GM19395 (cell line): ENCODE data around the gene LRIG2.
"Not testable (repeated sequence)": the region's sequence is repeated elsewhere in the genome, so short reads cannot be mapped to it uniquely, and the experiment has no call there.

Experiments
- ATAC-seq: cut with Tn5 transposase; IDR thresholded peaks from one replicate; pipeline ENCODE4 v1.9.1; 2021; ENCODE audit warnings: mild to moderate bottlenecking, moderate library complexity; ENCODE audit not compliant: unreplicated experiment

LRIG2 gene

DNA sequence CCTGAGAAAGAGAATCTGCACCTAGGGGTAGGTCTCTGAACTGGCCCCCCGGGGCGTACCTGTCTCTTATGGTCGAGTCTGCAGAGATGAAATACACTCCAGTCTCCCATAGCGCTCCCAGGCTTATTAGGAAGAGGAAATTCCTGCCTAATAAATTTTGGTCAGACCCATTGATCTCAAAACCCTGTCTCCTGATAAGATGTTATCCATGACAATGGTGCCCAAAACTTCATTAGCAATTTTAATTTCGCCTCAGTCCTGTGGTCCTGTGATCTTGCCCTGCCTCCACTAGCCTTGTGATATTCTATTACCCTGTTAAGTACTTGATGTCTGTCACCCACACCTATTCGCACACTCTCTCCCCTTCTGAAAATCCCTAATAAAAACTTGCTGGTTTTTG is 85.7 kb downstream of the LRIG2 start:
- not testable (repeated sequence) for ATAC-seq

DNA sequence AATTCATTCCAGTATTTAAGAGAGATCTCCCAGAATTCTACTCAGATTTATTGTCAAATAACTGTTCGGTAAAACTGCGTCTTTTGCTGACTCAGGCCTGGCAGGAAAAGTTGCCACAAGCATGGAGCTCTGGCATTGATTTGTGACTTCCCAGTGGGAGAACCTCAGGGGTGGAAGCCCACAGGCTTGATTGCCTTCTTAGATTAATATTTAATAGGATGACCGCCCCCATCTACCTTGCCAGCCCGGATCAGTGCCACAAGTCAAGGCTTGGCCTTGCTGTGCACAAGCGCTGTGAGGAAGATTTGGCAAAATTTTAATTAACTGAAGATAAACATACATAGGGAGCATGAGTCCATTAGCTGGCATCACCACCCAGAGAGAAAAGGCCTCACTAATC is 93.5 kb downstream of the LRIG2 start:
- no peak for ATAC-seq

DNA sequence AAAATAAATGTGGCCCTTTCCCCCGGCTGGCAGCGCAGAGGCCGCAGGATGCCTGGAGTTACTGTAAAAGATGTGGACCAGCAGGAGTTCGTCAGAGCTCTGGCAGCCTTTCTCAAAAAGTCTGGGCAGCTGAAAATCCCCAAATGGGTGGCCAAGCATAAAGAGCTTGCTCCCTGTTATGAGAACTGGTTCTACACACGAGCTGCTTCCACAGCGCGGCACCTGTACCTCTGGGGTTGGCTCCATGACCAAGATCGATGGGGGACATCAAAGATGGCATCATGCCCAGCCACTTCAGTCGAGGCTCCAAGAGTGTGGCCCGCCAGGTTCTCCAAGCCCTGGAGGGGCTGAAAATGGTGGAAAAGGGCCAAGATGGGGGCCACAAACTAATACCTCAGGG is 95.9 kb downstream of the LRIG2 start:
- no peak for ATAC-seq

DNA sequence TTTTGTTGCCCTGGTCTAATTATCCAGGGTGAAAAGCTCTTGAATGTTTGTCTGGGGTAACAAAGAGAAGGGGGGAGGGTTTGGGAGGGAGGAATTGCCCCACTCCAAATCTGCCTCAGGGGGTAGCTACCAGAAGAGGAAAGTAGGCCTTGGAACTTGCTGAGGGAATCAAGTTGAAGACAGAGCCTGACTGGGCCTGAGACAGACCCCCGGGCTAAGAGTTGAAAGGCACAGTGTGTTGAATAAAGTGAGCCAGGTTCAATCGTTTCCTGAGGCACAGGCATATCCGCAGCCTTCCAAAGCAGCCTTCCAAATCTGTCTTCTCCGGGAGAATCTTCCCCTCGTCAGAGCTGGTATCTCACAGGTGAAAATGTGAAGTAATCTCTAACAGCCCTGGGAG is 96.6 kb downstream of the LRIG2 start:
- ATAC-seq, result no peak

DNA sequence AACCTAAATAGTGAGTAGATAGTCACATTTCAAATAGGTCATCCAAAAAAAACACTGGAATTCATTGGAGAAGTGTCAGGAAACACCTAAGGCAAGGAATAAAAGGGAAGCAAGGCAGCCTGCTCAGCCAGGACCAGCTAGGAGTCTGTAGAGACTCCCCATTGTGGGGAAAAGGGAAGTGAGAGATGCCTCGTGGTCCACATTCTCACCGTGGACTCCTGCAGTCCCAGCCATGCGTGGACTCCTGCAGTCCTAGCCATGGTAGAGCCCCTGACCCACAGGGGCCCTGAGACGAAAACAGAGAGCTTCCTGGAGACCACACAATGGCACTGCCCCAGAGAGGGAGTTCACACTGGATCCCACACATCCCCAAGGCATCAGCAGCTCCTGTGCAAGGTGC is 97.5 kb downstream of the LRIG2 start:
- ATAC-seq, result no peak

DNA sequence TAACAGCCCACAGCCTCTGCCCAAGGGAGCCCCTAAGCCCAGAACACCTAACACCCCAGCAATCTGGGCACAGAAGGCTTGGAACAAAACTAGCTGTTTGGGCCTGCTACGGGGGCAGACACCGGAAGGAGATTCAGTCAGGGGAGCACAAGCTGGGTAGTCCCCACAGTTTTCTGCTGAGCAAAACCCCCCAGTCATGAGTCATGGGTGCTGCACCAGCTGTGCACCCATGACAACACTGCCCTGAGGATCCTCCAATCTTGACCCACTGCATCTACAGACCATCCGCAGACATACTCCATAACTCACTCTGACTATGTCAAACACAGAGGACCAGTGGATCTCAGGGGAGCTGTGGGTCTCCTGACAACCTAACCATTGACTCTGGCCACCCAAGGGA is 105.1 kb downstream of the LRIG2 start:
- ATAC-seq, result peak; percentile 43

DNA sequence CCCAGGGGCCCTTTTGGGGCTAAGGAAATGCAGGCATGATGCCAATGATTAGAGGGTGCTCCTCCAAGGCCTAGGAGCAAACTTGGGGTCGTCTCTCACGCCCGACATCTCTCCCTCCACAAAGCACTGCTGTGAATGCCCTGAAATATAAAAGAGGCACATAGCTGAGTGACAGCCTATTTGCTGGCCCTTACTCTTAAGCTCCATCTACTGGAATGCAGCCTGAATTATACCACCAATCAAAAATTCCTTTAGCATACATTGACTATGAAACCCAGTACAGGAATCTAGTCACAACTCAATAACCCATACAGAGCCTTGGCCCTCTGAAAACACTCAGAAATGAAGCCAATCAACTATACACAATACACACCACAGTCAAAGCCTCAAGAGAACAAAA is 105.5 kb downstream of the LRIG2 start:
- no peak for ATAC-seq
